Neural cell (in vitro differentiated cells): ENCODE measurements around the gene SESN1. TPM values are rescaled to one million over a fixed set of nuclear protein-coding genes. Genes with fewer than 3 reads are reported as not detected.

ENCODE experiments used
- H2AFZ ChIP-seq: fragments of 200-600, 300-800 bp; sonication (generic), shearing (Covaris generic); 2 replicates; pipeline ENCODE4 v1.6.0; 2014; ENCODE audit warnings: low read depth, mild to moderate bottlenecking, antibody characterized with exemption, low read length, moderate library complexity
- H3F3A ChIP-seq: fragments of 200-600 bp; shearing (Covaris generic); 2 replicates; pipeline ENCODE4 v1.6.1; 2016; ENCODE audit warnings: mild to moderate bottlenecking, moderate library complexity, mixed read lengths, antibody characterized with exemption, low read length; ENCODE audit not compliant: insufficient read depth, poor library complexity, severe bottlenecking
- H3K27ac ChIP-seq: fragments of 200-600, 300-800 bp; sonication (generic), shearing (Covaris generic); 2 replicates; pipeline ENCODE4 v1.5.1; 2014; ENCODE audit warnings: mild to moderate bottlenecking, low read length, moderate library complexity
- H3K27me3 ChIP-seq: fragments of 300-800, 200-600 bp; sonication (generic), shearing (Covaris generic); 2 replicates; pipeline ENCODE4 v1.6.0; 2014; ENCODE audit warnings: mild to moderate bottlenecking, low read depth, low read length, moderate library complexity; ENCODE audit not compliant: insufficient read depth
- H3K36me3 ChIP-seq: fragments of 300-800, 200-600 bp; sonication (generic), shearing (Covaris generic); 2 replicates; pipeline ENCODE4 v1.5.1; 2014; ENCODE audit warnings: mild to moderate bottlenecking, antibody characterized with exemption, low read length, moderate library complexity; ENCODE audit not compliant: insufficient read depth
- H3K4me2 ChIP-seq: fragments of 300-800, 200-600 bp; sonication (generic), shearing (Covaris generic); 2 replicates; pipeline ENCODE4 v1.6.0; 2014; ENCODE audit warnings: mild to moderate bottlenecking, low read length
- H3K4me3 ChIP-seq: fragments of 300-800, 200-600 bp; sonication (generic), shearing (Covaris generic); 2 replicates; pipeline ENCODE4 v1.5.1; 2014; ENCODE audit warnings: mild to moderate bottlenecking, low read length, moderate library complexity
- H3K79me2 ChIP-seq: fragments of 200-600 bp; shearing (Covaris generic); replicated peaks from 2 replicates; pipeline ENCODE4 v1.6.0; 2014; ENCODE audit warnings: mild to moderate bottlenecking, low read length, moderate library complexity; ENCODE audit not compliant: insufficient read depth
- H3K9ac ChIP-seq: fragments of 300-800, 200-600 bp; sonication (generic), shearing (Covaris generic); 2 replicates; pipeline ENCODE4 v1.6.1; 2016; ENCODE audit warnings: mild to moderate bottlenecking, low read length, mixed read lengths
- H3K9me2 ChIP-seq: fragments of 200-600 bp; shearing (Covaris generic); 2 replicates; pipeline ENCODE4 v1.6.1; 2016; ENCODE audit warnings: mild to moderate bottlenecking, low read length, mixed read lengths; ENCODE audit not compliant: insufficient read depth
- H3K9me3 ChIP-seq: fragments of 200-600, 300-800 bp; sonication (generic), shearing (Covaris generic); 2 replicates; pipeline ENCODE4 v1.6.1; 2016; ENCODE audit warnings: mild to moderate bottlenecking, mixed run types, low read length, moderate library complexity, mixed read lengths
- H4K20me1 ChIP-seq: fragments of 200-600 bp; shearing (Covaris generic); 2 replicates; pipeline ENCODE4 v1.6.1; 2016; ENCODE audit warnings: mild to moderate bottlenecking, mixed run types; ENCODE audit not compliant: insufficient read depth
- EP300 ChIP-seq: fragments of 450-650 bp; conservative IDR thresholded peaks from 2 replicates; pipeline ENCODE4 v1.6.1; 2014; ENCODE audit warnings: antibody characterized with exemption, mild to moderate bottlenecking, moderate library complexity; ENCODE audit not compliant: poor library complexity, severe bottlenecking
- EZH2 ChIP-seq: fragments of 200-600, 300-800 bp; shearing (Covaris generic), sonication (generic); IDR thresholded peaks from 2 replicates; pipeline ENCODE4 v1.6.1; 2014; ENCODE audit warnings: antibody characterized with exemption, low read length, borderline replicate concordance, mild to moderate bottlenecking; ENCODE audit not compliant: insufficient read depth, poor library complexity, severe bottlenecking
- MXI1 ChIP-seq: fragments of 450-650 bp; conservative IDR thresholded peaks from 2 replicates; pipeline ENCODE4 v1.6.1; 2014; ENCODE audit warnings: antibody characterized with exemption, mild to moderate bottlenecking; ENCODE audit not compliant: poor library complexity, severe bottlenecking
- POLR2AphosphoS5 ChIP-seq: IDR thresholded peaks from 2 replicates; pipeline ENCODE4 v1.6.1; 2012
- RAD21 ChIP-seq: fragments of 450-650 bp; conservative IDR thresholded peaks from 2 replicates; pipeline ENCODE4 v1.6.1; 2014; ENCODE audit warnings: antibody characterized with exemption, mild to moderate bottlenecking, moderate library complexity
- SMC3 ChIP-seq: fragments of 450-650 bp; conservative IDR thresholded peaks from 2 replicates; pipeline ENCODE4 v1.6.1; 2014; ENCODE audit warnings: antibody characterized with exemption, mild to moderate bottlenecking, moderate library complexity; ENCODE audit not compliant: poor library complexity
- TAF1 ChIP-seq: IDR thresholded peaks from 2 replicates; pipeline ENCODE4 v1.6.1; 2012; ENCODE audit warnings: low read depth
- polyA plus RNA-seq: library from polyadenylated mRNA; depleted of rRNA; stranded (reverse); fragments of >200 nt; gene quantifications from 2 replicates; pipeline ENCODE4 v1.2.3, GENCODE V29; 2014
- TF ChIP-seq, protein P1 (sequence below): fragments of 450-650 bp; IDR thresholded peaks from 2 replicates; pipeline ENCODE4 v1.5.1; 2014; ENCODE audit warnings: antibody characterized with exemption, mild to moderate bottlenecking, moderate library complexity; ENCODE audit not compliant: poor library complexity, severe bottlenecking
- TF ChIP-seq, protein P2 (sequence below): IDR thresholded peaks from 2 replicates; pipeline ENCODE4 v1.6.1; 2012; ENCODE audit warnings: borderline replicate concordance

The SESN1 gene
- polyA plus RNA-seq, 1 donor from 2014 or later: 46.4 TPM

DNA sequence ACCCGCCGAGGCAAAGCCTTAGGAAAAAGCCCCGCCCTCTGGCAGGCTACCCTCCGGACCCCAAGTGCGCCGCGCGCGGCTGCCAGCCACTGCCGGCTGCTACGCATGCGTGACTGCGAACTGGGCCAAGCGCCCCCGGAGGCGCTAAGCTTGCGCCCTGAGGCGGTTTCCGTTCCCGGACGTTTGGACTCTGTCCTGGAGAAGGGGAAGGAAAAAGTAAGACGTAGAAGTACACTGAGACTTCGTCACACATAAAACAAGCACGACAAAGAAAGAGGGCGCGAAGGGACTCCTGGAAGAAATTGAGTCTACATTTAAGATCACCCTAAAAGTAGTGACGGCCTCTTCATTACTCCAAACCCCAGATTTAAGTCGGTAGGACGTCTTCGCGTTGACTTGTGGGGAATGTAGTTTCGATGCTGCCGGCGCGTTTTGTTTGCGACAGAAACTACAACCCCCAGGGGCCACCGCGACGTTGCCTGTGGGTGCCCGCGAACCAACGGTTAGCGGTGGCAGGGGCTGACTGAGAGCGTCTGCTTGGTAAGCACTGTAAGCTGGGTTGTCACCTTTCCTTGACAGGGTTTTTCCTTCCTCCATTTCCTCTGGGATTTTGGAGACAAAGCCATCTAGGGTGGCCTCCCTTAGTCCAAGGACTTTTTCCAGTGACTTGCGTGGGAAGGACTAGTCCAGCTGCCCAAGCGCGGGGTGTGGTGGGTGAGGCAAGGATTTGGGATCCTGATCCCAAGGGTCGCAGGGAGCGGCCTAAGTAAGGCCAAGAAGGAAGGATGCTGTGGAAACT lies 589 bp upstream of the SESN1 start, which contains the start of gene CEP57L1:
TSS of gene CEP57L1 (plus strand) at position 472 of the 799 bp plus-strand sequence. CDS start 49,715 bp downstream, outside the sequence.
- Histone ChIP-seq H3K9ac (peak within 1 kb of the TSS; percentile 83), H4K20me1 (no peaks in the 10 kb centered on the region), H3K9me3 (no peaks in the 10 kb centered on the region), H3K9me2 (no peaks in the 10 kb centered on the region), H3K4me2 (peak within 1 kb of the TSS; percentile 86), H3F3A (peaks cover 6% of the 10 kb centered on the region), H3K4me3 (peak within 1 kb of the TSS; percentile 86), H3K79me2 (peaks cover 43% of the 10 kb centered on the region), H2AFZ (peak within 1 kb of the TSS; percentile 90), H3K36me3 (no peaks in the 10 kb centered on the region), H3K27ac (peak within 1 kb of the TSS; percentile 88), H3K27me3 (no peaks in the 10 kb centered on the region)
- TF ChIP-seq MXI1 (peak; percentile 75), RAD21 (no peak), TAF1 (peak; percentile 66), POLR2AphosphoS5 (peak; percentile 89), EZH2 (no peak), SMC3 (peak; percentile 41), EP300 (peak; percentile 62)
- TF ChIP-seq, protein P1, sequence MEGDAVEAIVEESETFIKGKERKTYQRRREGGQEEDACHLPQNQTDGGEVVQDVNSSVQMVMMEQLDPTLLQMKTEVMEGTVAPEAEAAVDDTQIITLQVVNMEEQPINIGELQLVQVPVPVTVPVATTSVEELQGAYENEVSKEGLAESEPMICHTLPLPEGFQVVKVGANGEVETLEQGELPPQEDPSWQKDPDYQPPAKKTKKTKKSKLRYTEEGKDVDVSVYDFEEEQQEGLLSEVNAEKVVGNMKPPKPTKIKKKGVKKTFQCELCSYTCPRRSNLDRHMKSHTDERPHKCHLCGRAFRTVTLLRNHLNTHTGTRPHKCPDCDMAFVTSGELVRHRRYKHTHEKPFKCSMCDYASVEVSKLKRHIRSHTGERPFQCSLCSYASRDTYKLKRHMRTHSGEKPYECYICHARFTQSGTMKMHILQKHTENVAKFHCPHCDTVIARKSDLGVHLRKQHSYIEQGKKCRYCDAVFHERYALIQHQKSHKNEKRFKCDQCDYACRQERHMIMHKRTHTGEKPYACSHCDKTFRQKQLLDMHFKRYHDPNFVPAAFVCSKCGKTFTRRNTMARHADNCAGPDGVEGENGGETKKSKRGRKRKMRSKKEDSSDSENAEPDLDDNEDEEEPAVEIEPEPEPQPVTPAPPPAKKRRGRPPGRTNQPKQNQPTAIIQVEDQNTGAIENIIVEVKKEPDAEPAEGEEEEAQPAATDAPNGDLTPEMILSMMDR: peak; percentile 69
- TF ChIP-seq, protein P2, sequence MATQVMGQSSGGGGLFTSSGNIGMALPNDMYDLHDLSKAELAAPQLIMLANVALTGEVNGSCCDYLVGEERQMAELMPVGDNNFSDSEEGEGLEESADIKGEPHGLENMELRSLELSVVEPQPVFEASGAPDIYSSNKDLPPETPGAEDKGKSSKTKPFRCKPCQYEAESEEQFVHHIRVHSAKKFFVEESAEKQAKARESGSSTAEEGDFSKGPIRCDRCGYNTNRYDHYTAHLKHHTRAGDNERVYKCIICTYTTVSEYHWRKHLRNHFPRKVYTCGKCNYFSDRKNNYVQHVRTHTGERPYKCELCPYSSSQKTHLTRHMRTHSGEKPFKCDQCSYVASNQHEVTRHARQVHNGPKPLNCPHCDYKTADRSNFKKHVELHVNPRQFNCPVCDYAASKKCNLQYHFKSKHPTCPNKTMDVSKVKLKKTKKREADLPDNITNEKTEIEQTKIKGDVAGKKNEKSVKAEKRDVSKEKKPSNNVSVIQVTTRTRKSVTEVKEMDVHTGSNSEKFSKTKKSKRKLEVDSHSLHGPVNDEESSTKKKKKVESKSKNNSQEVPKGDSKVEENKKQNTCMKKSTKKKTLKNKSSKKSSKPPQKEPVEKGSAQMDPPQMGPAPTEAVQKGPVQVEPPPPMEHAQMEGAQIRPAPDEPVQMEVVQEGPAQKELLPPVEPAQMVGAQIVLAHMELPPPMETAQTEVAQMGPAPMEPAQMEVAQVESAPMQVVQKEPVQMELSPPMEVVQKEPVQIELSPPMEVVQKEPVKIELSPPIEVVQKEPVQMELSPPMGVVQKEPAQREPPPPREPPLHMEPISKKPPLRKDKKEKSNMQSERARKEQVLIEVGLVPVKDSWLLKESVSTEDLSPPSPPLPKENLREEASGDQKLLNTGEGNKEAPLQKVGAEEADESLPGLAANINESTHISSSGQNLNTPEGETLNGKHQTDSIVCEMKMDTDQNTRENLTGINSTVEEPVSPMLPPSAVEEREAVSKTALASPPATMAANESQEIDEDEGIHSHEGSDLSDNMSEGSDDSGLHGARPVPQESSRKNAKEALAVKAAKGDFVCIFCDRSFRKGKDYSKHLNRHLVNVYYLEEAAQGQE: peak; percentile 90

DNA sequence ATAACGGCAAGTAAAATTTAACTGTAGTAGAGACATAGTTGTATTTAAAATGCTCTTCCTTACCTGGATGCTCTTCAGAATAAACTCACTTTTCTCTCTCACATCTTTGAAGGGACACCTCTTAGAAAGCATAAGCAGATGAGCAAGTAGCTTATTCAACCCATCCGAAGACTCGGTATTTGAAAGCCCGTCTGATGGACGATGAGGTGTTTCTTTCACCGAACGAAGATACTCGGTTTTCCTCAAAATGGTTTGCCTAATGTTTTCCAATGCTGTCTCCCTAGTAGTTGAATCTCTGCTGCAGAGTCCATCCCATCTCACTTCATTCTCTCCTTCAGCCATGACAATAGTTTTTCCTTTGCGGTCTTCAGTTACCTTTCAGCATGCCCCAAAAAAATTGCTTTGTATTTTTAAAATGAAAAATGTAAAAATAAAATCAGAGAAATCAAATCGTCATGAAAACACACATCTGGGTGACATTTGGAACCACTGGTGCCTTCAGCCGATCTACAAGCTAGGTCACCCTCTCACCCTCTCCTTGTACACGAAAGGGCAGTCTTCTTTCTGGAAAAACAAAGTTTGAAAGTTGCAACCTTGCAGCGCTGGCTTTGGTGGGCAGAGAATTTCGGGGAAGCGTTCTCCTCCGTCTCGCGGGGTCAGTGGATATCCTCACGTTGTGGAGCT lies 772 bp downstream of the SESN1 start:
- H2AFZ ChIP-seq: no peak overlapping the region
- H3K4me3 ChIP-seq: peak overlapping the region; percentile 86
- H3F3A ChIP-seq: peaks cover 6% of the 10 kb centered on the region
- no peaks in the 10 kb centered on the region for H3K36me3 ChIP-seq
- H3K9ac ChIP-seq: peak overlapping the region; percentile 83
- H3K9me3 ChIP-seq: no peaks in the 10 kb centered on the region
- peak overlapping the region; percentile 76 for H3K4me2 ChIP-seq
- H3K9me2 ChIP-seq: no peaks in the 10 kb centered on the region
- no peaks in the 10 kb centered on the region for H4K20me1 ChIP-seq
- peak overlapping the region; percentile 88 for H3K27ac ChIP-seq
- TF ChIP-seq, protein P1: no peak
- no peak for TF ChIP-seq EZH2
- no peak for TF ChIP-seq TAF1
- no peak for TF ChIP-seq POLR2AphosphoS5
- TF ChIP-seq, protein P2: no peak
- no peak for TF ChIP-seq SMC3
- TF ChIP-seq RAD21: no peak
- no peak for TF ChIP-seq MXI1
- H3K27me3 ChIP-seq: no peaks in the 10 kb centered on the region
- H3K79me2 ChIP-seq: peaks cover 43% of the 10 kb centered on the region
